IPS DF 19.7 (cell line): ENCODE measurements around the gene SAMD4A.

Experiments used
- DNase-seq: peaks from one replicate; pipeline ENCODE4 v3.0.0-alpha.2; 2013; ENCODE audit warnings: low read depth, low spot score

Gene SAMD4A

DNA sequence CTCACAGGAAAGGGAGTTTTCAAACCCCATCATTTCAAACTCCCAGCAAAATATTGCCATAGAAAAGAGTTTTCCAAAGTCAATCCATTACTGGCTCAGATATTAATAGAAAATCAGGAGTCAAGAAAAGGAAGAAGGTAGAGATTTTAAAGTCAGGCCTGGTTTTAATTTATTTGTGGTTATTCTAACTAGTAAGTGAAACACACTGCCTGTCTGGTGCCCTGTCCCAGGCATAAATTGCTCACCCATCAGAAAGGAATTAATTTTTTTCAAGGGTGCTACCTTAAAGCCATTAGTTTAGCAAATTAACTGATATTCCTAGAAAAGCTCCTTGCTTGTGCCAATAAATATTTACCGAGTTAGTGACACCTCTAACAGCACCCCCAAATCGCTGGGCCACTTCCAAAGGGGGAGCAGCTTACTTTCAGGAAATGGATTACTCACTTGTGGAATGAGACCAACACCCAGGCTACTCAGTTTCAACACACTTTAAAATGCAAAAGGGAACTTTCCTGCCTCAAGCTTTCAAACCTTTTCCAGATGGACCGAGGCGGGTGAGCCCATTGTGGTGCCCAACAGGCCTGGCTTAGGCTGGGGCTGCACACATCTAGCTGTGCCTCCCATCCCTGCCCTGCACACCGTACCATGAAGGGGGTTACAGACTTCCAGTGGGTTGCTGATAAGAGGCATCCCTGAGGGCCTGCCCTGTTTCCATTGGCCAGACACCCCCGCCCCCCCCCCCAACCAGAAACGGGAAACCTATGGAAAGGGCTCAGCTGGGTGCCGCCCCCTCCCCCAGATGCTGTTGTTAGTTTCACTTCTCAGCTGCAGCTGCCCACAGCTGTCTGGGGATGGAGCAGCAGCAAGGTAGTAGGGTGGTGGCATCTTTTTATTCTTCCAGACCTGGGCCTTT is 117.2 kb downstream of the SAMD4A start:
- peak; percentile 45 for DNase-seq

DNA sequence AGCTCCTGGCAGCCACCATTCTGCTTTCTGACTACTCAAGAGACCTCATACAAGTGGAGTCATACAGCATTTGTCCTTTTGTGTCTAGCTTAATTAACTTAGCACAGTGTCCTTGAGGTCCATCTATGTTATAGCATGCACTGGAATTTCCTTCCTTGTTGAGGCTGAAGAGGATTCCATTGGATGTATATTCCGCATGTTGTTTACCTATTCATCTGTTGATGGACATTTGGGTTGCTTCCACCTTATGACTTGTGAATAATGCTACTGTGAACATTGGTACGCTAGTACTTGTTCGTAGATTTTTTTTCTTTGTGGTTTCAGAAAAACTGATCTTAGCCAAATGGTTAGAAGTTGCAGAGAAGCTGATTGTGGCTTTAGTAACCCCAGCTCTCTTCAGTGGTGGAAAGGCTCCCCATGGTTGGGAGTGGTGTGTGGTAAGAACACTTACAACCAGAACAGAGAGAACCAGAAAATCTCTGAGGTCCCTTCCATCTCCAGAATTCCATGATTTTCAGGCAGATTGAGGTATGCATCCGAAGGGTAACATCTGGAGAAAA is 118.4 kb downstream of the SAMD4A start:
- DNase-seq, result no peak

DNA sequence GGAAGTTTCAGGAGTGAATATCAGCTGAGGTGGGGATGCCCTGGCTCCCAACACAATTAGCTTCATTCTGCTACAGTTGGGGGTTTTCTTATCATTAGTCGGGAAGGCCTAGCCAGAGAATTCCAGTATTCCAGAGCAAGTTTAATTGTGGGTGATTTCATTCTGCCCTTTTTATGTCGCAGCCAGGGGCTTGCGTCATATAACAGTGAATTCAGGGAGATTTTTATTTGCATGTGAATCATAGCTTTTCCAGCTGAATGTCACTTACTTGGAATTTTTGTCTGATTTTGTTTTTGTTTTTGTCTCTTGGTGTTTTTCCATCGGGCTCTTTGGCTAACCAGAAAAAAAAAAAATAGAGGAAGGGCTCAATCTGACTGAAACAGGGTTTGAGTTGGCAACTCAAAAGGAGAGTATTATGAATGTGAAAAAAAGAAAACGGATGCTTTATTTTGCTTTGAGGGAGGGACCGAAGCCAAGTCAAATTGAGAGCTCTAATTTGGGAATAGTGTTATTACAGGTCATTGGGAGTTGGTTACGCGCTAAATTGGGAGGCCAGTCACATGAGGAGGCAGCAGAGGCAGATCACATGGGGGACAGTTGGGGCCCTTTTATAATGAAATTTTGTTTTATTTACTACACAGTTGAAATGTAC is 119.4 kb downstream of the SAMD4A start:
- no peak for DNase-seq

DNA sequence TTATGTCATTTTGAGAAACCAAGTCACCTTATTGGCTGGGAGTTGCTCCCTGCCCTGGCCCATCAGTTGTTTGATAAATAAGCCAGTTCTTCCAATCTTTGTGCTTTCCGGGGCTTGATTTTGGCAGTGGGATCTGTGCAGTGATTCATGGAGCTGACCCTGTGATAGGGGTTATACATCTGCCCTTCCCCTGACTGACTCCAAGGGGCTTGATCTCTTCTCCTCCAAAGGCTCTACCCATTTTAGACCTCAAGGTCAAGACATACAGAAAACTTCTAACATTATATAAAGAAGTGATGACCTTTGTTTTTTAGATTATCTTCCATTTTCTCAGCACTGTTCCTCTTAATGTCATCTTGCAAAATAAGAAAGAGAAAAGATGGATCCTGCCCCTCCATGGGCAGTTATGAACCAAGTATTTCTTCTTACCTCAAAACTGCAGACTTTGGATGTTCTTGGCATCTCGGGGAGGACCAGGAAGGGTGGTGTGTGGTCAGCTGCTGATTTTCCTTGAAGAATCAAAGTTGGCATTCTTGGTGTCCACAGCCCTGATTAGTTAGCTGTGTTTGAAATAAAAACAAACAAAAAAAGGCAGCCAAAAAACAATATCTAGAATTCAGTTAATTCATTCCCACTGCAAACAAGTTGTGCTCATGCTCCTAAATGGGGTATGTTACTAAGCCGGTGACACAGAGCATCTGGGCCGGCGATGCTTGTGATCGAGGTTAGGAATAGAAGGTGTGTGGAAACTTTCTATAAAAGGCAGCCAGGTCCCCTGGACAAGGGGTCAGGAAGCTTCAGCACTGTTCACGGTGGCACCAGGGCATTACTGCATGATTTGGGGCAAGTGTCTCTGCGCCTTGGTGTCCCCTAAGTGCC is 120.2 kb downstream of the SAMD4A start:
- DNase-seq, result no peak

DNA sequence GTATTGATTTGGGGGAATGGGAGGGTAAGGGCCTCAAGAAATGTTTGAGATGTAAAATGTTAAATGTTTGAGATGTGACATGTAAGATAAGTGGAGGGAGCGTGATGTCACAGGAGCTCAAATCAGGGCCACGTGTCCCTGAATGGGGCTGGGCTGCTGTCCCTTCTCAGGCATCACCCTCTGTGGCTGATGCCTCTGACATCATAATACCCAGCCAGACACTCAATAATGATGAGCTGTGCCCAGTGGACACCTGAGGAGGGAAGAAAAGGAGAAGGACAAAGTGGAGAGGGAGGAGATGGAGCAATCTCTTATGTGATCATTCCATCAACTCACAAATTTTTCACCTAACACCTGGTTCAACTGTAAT is 120.8 kb downstream of the SAMD4A start:
- no peak for DNase-seq

DNA sequence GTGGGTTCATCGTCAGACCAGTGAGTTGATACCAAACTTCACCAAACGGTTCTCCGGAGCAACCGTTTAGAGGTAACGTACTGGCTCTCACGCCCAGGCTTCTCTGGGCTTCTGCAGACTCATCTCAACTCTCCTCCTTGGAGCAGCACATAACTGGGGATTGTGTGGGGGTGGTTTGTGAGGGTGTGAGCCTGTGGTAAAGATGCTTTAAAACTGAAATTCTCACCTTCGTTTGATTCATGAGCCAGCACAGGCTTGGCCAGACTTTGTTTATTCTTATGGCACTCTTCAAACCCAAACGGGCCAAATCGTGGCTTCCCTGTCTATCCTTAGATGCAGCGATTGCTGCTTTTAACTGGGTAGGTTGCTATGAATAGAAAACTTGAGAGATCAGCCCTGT is 121.3 kb downstream of the SAMD4A start:
- DNase-seq, result no peak

DNA sequence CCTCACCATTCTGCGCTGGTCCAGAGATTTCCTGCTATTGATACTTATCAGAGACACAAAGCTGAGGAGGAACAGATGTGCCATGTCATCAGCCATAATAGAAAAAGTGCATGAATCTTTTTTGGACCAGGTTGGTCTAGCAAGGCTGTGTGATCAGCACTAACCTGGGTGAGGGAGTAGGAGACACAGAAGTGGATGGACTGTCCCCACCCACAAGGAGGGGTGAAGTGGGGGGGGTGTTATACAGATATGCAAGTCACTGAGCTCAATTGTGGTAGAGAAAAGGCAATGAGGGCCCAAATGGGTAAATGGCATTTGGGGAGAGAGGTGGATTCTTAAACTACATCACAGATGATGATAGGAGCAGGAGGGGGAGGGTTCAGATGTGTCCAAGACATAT is 123.0 kb downstream of the SAMD4A start:
- DNase-seq, result no peak

DNA sequence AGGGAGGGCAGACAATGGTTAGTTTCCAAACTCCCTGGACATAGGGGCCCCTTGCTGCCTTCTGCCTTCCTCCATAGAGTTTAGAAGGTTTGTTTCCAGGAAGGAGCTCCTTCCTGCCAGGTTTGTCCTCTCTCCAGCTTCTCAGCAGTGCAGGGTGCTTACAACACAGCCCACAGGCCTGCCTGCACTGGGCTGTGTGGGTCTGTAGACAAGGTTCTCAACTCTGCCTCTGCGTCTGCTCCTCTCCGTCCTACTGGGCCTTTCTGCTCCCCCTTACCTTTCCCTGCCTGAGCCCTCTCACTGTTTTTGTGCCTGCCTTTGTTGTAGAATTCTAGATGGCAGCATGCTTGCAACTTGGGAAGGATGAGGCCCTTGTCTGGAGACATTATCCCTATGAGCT is 124.0 kb downstream of the SAMD4A start:
- DNase-seq, result no peak

DNA sequence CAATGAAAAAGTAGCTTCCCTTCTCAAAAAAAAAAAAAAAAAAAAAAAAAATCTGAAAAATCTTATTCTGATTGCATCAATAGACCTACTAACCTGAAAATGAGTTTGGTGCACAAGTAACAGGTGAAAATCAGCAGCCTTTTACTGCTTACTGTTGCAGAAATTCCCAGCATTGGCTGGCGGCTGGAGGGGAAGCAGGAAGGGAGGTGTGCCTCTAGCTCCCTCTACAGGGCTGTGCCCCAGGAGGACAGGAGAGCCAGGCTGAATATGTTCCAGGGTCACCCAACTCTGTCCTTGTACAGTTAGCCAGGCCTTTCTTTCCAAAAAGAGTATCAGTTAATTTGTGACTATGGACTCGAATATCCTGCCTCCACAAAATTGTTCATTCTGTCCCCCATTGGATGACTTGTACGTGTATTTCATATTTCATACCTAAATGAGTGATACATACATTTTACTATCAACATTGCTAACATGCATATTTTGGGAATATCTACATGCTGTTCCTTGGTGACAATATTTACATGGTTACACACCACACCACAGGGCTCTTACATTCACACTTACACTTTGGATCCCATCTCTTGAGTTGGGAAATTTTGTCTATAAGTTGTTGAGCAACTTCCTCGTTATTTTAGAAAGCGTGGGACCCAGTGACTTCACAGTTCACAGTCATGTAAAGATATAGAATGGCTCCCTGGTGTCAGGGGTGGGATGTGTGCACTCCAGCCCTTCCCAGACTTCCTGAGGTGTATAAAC is 124.8 kb downstream of the SAMD4A start:
- peak; percentile 54 for DNase-seq

DNA sequence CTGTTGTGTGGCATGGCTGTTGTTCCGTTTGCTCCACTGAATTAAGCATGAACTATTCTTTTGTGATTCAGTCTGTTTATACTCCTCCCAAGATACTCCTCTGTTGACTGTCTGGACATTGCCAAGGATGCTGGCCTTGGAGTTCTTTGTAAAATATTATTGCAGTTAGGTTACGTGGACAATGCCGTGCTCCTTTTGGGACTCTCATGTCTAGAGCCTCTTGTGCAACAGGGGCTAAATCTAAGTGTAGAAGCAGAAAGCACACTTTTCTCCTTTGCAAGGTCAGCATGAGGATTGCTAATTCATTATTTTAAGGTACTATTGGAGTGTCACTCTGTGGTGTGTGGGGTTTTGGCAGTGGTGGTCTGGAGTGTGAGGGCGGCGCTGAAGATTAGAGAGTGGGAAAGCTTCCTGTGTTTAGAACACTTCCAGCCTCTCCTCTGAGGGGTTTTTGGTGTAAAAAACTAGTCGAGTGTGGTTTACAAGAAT is 125.4 kb downstream of the SAMD4A start:
- DNase-seq, result no peak

DNA sequence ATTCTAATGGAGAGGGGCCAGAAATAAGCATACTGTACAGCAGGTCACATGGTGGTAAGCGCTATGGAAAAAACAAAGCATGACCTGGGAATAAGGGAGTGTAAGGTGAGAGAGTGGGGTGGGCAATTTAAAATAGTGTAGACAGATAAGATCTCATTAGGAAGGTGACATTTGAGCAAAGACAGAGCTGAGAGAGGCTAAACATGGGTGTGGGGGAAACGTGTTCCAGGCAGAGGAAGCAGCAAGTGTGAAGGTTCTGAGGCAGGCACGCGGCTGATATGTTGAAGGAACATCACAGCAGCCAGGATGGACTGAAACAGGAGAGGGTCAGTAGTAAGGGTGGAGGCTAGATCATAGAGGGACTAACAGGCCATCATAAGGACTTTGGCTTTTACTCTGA is 126.8 kb downstream of the SAMD4A start:
- no peak for DNase-seq

DNA sequence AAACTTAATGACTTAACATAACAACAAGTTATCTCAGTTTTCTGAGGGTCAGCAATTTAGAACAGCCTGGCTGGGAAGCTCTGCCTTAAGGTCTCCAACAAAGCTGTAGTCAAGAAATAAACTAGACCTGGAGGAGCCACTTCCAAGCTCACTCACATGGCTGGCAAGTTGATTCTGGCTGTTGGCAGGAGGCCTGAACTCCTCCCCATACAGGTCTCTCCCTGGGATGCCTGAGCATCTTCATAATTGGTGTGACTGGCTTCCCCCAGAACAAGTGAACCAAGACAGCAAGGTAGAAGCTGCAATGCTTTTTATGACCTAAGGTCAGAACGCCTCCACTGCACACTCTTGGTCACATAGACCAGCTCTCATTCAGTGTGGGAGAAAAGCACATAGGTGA is 128.3 kb downstream of the SAMD4A start:
- no peak for DNase-seq

DNA sequence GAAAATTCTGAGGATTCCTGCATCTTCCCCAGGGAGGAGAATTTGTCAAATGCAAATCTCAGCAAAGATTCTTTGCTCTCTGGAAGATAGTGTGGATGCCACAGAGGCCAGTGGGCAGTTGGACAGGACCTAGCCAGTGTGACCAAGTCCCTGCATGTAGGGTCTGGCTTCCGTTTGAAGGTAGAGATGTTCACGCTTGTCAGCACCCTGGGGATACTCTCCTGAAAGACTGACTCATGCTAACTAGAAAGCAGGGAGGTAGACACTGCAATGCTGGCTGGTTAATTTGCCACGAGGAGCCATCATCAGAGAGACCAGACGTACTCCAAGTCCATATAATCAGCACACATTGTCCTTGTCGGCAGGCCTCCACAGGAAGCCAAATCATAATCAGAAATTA is 130.1 kb downstream of the SAMD4A start:
- DNase-seq, result no peak

DNA sequence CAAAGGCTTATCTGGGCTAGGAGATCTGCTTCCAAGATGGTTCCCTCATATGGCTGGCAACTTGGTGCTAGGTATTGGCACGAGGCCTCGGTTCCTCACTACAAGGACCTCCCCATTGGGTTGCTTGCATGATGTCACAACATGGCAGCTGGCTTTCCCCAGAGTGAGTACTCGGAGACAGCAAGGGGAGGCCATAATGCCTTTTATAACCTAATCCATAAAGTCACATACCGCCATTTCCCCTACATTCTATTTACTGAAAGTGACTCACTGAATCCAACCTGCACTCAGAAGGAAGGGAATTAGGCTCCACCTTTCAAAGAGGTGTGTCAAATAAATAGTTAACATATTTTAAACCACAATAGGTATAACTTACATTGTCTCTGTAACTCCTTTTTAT is 130.9 kb downstream of the SAMD4A start:
- DNase-seq, result no peak

DNA sequence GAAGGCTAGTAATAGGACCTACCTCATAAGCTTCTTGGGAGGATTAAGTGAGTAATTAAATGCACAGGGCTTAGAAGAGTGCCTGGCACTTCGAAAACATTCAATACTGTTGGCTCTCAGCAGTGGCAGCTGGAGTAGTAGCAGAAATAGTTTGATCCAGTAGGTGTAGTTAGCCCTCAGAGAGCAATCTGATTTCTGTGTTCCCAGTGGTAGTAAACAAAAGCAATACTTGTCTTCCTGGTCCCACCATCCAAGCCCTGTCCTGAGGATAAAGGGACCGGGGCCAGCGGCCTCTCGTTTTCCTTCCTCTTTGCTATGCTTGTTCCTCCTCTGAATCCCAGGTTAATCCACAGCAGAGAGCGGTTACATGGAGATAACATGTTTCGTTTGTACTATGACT is 131.6 kb downstream of the SAMD4A start:
- DNase-seq, result no peak

DNA sequence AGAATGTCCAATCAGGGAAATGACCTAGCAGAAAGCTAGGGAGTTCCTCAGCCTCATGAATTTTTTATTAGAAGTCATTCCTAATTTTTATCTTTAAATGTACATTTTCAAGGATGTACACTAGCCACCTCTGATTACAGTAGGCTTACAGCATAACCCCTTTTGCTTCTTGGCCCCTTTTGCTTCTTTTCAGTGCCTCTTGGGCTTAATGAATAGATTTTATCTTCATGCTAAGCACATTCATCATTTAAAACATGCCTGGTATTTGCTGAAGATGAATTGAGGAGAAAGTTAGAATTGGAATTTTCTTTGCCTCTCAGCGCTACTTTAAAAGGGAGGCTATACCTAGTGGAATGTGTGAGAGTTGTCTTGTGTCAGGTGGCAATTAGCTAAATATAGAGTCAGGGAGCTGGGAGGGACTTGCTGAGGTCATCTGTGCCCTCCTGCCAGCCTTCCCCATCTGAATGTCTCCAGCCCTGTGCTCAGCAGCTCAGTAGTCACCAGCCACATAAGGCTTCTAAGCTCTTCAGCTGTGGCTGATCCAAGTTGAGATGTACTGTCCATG is 132.1 kb downstream of the SAMD4A start:
- no peak for DNase-seq

DNA sequence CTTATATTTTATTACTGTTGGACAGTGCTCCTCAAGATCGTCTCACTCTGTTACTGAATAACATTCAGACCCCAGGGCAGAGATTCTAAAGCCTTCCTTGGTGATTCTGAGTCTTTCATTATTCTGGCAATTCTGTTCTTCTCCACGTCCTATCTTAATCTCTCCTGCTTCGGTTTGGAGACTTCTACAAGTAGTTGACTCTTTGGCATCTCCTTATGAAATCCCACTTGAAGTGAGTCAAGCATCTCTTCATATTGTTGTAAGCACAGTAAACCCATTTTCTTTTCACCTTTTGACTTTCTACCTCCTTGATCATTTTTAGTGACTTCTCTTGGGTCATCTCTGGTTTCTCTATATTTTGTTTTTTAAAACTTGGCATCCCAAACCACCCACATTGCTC is 132.8 kb downstream of the SAMD4A start:
- no peak for DNase-seq

DNA sequence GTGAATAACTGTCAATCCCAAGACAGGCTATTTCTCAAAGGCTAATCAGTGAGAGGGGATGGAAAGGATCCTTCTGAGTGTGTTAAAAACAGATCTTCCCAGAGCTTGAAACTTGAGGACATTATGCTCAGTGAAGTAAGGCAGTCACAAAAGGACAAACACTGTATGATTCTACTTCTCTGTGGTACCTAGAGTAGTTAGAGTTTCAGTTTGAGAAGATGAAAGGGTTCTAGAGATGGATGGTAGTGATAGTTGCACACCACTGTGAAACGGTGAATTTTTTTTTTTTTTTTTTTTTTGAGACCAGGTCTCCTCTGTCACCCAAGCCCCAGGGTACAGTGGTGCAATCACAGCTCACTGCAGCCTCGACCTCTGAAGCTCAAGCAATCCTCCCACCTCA is 133.8 kb downstream of the SAMD4A start:
- no peak for DNase-seq

DNA sequence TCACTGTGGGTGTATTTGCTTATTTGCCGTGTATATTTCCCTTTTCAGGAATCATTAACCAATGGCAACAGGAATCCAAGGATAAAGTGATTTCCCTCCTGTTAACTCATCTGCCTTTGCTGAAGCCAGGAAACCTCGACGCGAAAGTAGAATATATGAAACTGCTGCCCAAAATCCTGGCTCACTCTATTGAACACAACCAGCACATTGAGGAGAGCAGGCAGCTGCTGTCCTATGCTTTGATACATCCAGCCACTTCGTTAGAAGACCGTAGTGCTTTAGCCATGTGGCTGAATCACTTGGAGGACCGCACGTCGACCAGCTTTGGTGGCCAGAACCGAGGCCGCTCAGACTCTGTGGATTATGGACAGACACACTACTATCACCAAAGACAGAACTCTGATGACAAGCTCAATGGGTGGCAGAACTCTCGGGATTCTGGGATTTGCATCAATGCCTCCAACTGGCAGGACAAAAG is 135.1 kb downstream of the SAMD4A start:
- DNase-seq, result no peak

DNA sequence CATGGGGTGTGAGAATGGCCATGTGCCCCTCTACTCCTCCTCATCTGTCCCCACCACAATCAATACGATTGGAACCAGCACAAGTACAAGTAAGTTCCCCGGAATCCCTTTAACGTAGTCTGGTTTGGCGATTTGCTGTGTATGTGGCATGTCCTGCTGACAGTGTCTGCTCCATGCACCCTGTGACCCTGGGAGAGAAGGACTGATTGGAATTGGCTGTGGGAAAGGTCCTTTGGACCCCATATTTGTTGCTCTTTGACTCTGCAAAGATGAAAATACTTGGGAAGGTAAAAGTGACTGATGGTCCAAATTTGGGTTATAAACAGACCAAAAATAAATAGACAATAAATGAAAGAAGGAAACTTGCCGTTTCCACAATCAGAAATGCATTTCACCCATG is 135.6 kb downstream of the SAMD4A start:
- DNase-seq, result no peak

DNA sequence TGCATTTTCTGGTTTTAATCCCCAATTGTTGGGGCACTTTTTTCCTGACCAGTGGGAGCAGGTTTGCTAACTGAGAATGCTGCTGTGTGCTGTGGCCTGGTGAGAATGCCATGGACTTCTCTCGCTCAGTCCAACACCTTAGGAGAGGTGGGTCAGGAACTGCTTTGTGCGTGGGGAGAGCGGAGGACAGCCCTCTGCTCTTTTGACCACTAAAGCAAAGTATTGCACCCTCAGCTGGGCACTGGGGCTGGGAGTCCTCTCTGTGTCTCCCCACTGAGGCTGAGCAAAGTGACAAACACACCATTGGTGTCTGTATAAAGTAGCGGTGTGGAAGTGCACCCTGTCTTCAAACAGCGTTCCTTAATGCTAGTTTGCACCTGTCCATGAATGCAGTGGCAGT is 136.2 kb downstream of the SAMD4A start:
- no peak for DNase-seq
